GM12878 (cell line): ENCODE measurements around the gene CARS2. TPM values are rescaled to one million over a fixed set of nuclear protein-coding genes. Genes with fewer than 3 reads are reported as not detected.

Source experiments
- ATAC-seq: fragments of 200-7000 bp; cut with Tn5 transposase; 3 replicates; pipeline ENCODE4 v1.9.1; 2020; ENCODE audit warnings: mild to moderate bottlenecking, moderate library complexity
- BruUV-seq: library from RNA; stranded (reverse); fragments of 400-500 nt; replicated peaks from 2 replicates; lab custom pipeline; 2021; lab: Mats Ljungman, UMichigan
- CTCF ChIA-PET: fragments of 300-600 bp; sonication (Branson Sonifier 250); formaldehyde crosslinking; extraction: SDS; loops from one replicate; lab custom pipeline; 2021; ENCODE audit warnings: inconsistent platforms; lab: Yijun Ruan, JAX
- POLR2A ChIA-PET: fragments of 350-600 bp; formaldehyde crosslinking; extraction: SDS; loops from one replicate; lab custom pipeline; 2021; ENCODE audit warnings: inconsistent platforms; lab: Charles Lee
- RAD21 ChIA-PET: fragments of 300-600 bp; sonication (Branson Sonifier 250); formaldehyde crosslinking; loops from one replicate; lab custom pipeline; 2023; ENCODE audit warnings: antibody characterized with exemption; ENCODE audit not compliant: unreplicated experiment; lab: Charles Lee
- SMC1A ChIA-PET: fragments of 300-600 bp; sonication (Branson Sonifier 250); formaldehyde crosslinking; loops from one replicate; lab custom pipeline; 2023; ENCODE audit not compliant: unreplicated experiment, uncharacterized antibody; lab: Charles Lee
- DNase-seq: peaks from one replicate; pipeline ENCODE4 v3.0.0-alpha.2; 2011; ENCODE audit warnings: low read depth, low spot score
- FAIRE-seq: peaks from 3 replicates; lab custom pipeline; 2011; peaks lifted over from hg19 to GRCh38; lab: Jason Lieb, UNC
- H2AFZ ChIP-seq: 2 replicates; pipeline ENCODE4 v1.6.0; 2011; ENCODE audit warnings: low read depth, low read length, control low read depth; ENCODE audit not compliant: control insufficient read depth
- H3K27ac ChIP-seq: 2 replicates; pipeline ENCODE4 v1.5.1; 2011; ENCODE audit warnings: control low read depth; ENCODE audit not compliant: control insufficient read depth, insufficient read depth
- H3K27me3 ChIP-seq, 2 experiments: replicated peaks in 1 of 2; 2 replicates each; pipeline versions ENCODE4 v1.6.0 to v1.6.1; 2011; ENCODE audit warnings: low read length in 1 of 2; ENCODE audit not compliant: control insufficient read depth in 2 of 2, insufficient read depth in 2 of 2
- H3K36me3 ChIP-seq, 2 experiments: 2 replicates each; pipeline ENCODE4 v1.5.1; 2011; ENCODE audit warnings: low read length in 1 of 2; ENCODE audit not compliant: control insufficient read depth in 2 of 2, insufficient read depth in 2 of 2
- H3K4me1 ChIP-seq: 2 replicates; pipeline ENCODE4 v1.6.1; 2011; ENCODE audit warnings: mild to moderate bottlenecking, low read length, moderate library complexity, mixed read lengths; ENCODE audit not compliant: control insufficient read depth, insufficient read depth
- H3K4me2 ChIP-seq: 2 replicates; pipeline ENCODE4 v1.6.0; 2011; ENCODE audit warnings: control low read depth; ENCODE audit not compliant: control insufficient read depth, insufficient read depth
- H3K4me3 ChIP-seq: fragments of 200-600 bp; sonication (generic); 2 replicates; pipeline ENCODE4 v1.5.1; 2016
- H3K79me2 ChIP-seq: 2 replicates; pipeline ENCODE4 v1.6.0; 2011; ENCODE audit warnings: low read length; ENCODE audit not compliant: control insufficient read depth, insufficient read depth
- H3K9ac ChIP-seq: 2 replicates; pipeline ENCODE4 v1.8.0; 2011; ENCODE audit warnings: low read length, control low read depth, mixed read lengths; ENCODE audit not compliant: control insufficient read depth, insufficient read depth
- H3K9me3 ChIP-seq: replicated peaks from 3 replicates; pipeline ENCODE4 v1.5.1; 2011; ENCODE audit warnings: mild to moderate bottlenecking, low read length; ENCODE audit not compliant: control insufficient read depth, insufficient read depth
- H4K20me1 ChIP-seq: 2 replicates; pipeline ENCODE4 v1.6.0; 2011; ENCODE audit not compliant: control insufficient read depth, insufficient read depth
- BRCA1 ChIP-seq: IDR thresholded peaks from 2 replicates; pipeline ENCODE4 v1.6.1; 2011; ENCODE audit warnings: low read depth, low read length, improper control_type of control experiment
- EP300 ChIP-seq, 2 experiments: fragments of 150-350 bp in 1 of 2; IDR thresholded peaks; 2 replicates each; pipeline ENCODE4 v1.6.1; 2011 to 2012; ENCODE audit warnings: low read depth in 2 of 2, low read length in 2 of 2, borderline replicate concordance in 1 of 2, improper control_type of control experiment in 1 of 2, inconsistent platforms in 1 of 2; ENCODE audit not compliant: control insufficient read depth in 1 of 2
- LARP7 ChIP-seq: fragments of 450-650 bp; IDR thresholded peaks from 2 replicates; pipeline ENCODE4 v1.6.1; 2017; ENCODE audit warnings: mild to moderate bottlenecking
- NR2F1 ChIP-seq: fragments of 450-650 bp; conservative IDR thresholded peaks from 2 replicates; pipeline ENCODE4 v1.6.1; 2017; ENCODE audit warnings: mild to moderate bottlenecking
- RELB ChIP-seq: fragments of 450-650 bp; IDR thresholded peaks from 2 replicates; pipeline ENCODE4 v1.6.1; 2017; ENCODE audit warnings: low read depth, mild to moderate bottlenecking, moderate library complexity
- REST ChIP-seq: IDR thresholded peaks from 2 replicates; pipeline ENCODE4 v1.6.1; 2012; ENCODE audit warnings: mild to moderate bottlenecking, low read depth, low read length
- SMC3 ChIP-seq: IDR thresholded peaks from 2 replicates; pipeline ENCODE4 v1.6.1; 2011; ENCODE audit warnings: low read length, improper control_type of control experiment, borderline replicate concordance
- USF1 ChIP-seq: IDR thresholded peaks from 2 replicates; pipeline ENCODE4 v1.6.1; 2011; ENCODE audit warnings: borderline replicate concordance, low read depth, mild to moderate bottlenecking, moderate library complexity, mixed read lengths, low read length; ENCODE audit not compliant: insufficient read depth; ENCODE audit errors: extremely low read length
- ZNF384 ChIP-seq: IDR thresholded peaks from 2 replicates; pipeline ENCODE4 v1.6.1; 2012; ENCODE audit warnings: low read depth, mild to moderate bottlenecking, low read length, improper control_type of control experiment, borderline replicate concordance
- WGBS: methylation state at CpG from one replicate; pipeline ENCODE4 v1.1.6; 2016; ENCODE audit warnings: low lambda C conversion rate; ENCODE audit not compliant: insufficient replicate concordance, insufficient coverage; ENCODE audit errors: missing lambda C conversion rate; 5-methylcytosine and 5-hydroxymethylcytosine counted together
- in situ Hi-C: fragments of 300-500 bp; cut with MboI; formaldehyde crosslinking; loops from 9 replicates; pipeline ENCODE4 v1.14.3; 2018; ENCODE audit warnings: mixed read lengths
- intact Hi-C: fragments of 100-400 bp; cut with micrococcal nuclease; formaldehyde crosslinking; loops from one replicate; pipeline ENCODE4 v1.14.2; 2022; ENCODE audit not compliant: unreplicated experiment
- polyA plus RNA-seq, 11 experiments: library from polyadenylated mRNA; depleted of rRNA in 4 of 11; unstranded in 6 of 11; stranded (reverse) in 5 of 11; fragments of >200 nt; fragmentation: Nextera tagmentation in 4 of 11; fragmentation: Illumina TruSeq in 1 of 11; extraction: Ambion mirVana in 4 of 11; extraction: Trizol in 1 of 11; gene quantifications; 1 replicate in 1 of 11; 2 replicates in 10 of 11; pipeline versions ENCODE4 v1.2.1 to v1.2.3, GENCODE V29; 2011 to 2016; ENCODE audit warnings: inconsistent platforms in 2 of 11, missing spikeins in 2 of 11, low read depth in 1 of 11
- total RNA-seq, 4 experiments: library from RNA; depleted of rRNA in 3 of 4; stranded (reverse); fragments of >200 nt in 3 of 4; fragmentation: Illumina TruSeq in 1 of 4; extraction: Trizol in 1 of 4; gene quantifications; 2 replicates each; pipeline versions ENCODE4 v1.2.1 to v1.2.3, GENCODE V29; 2013 to 2021

Gene CARS2
- total and polyA plus RNA-seq, 10 of the 15 experiments (the other 5 are each of a cell fraction or from before 2014, with no cell fraction given), result 4.2 to 101 (median 61.5) TPM

GRCh38 chr13:110628477-110628793 is 77.5 kb downstream of the CARS2 start (continued):
- TF ChIP-seq USF1, result no peak
- TF ChIP-seq LARP7, result no peak

- no peak for TF ChIP-seq ZNF384
- no peak for TF ChIP-seq NR2F1
- peaks cover 13% of the 10 kb centered on the region for H3K79me2 ChIP-seq
- peaks cover 6% of the 10 kb centered on the region; the same call in 1 of the 2 replicates for H4K20me1 ChIP-seq
- no TSS peak for BruUV-seq
- peaks cover 13 to 21% of the 10 kb centered on the region in 2 experiments for H3K36me3 ChIP-seq
- H2AFZ ChIP-seq, result no peak overlapping the region
- no peak overlapping the region for H3K27ac ChIP-seq
- no peak overlapping the region for H3K4me3 ChIP-seq
- FAIRE-seq, result no peak
- ChIA-PET CTCF (no interaction called here), POLR2A (no interaction called here), SMC1A (no interaction called here), RAD21 (no interaction called here)
- no peaks in the 10 kb centered on the region for H3K27me3 ChIP-seq
- DNase-seq, result no peak
- WGBS, result 98% methylated on average over 12 of the region's 12 CpGs
- H3K9ac ChIP-seq, result no peak overlapping the region
- intact Hi-C loops (no loop called here), in situ Hi-C loops (no loop called here)
- ATAC-seq, result no peak
- no peak overlapping the region for H3K4me2 ChIP-seq
- H3K9me3 ChIP-seq, result no peaks in the 10 kb centered on the region
- H3K4me1 ChIP-seq, result no peaks in the 10 kb centered on the region
These were observed 78.0 kb downstream of the CARS2 start for GRCh38 chr13:110627761-110628476.

- RAD21 ChIA-PET, result no interaction called here
- no peak overlapping the region for H2AFZ ChIP-seq
- 98% methylated on average over 8 of the region's 8 CpGs for WGBS
- H3K36me3 ChIP-seq, result peaks cover 16 to 21% of the 10 kb centered on the region in 2 experiments
- CTCF ChIA-PET, result no interaction called here
- peaks cover 19% of the 10 kb centered on the region for H3K79me2 ChIP-seq
- SMC1A ChIA-PET, result no interaction called here
- no peak overlapping the region for H3K9ac ChIP-seq
- POLR2A ChIA-PET, result no interaction called here
- no peaks in the 10 kb centered on the region for H3K27me3 ChIP-seq
- no peaks in the 10 kb centered on the region for H3K9me3 ChIP-seq
- DNase-seq (no peak), FAIRE-seq (no peak), ATAC-seq (no peak)
- no peak overlapping the region for H3K4me3 ChIP-seq
- H4K20me1 ChIP-seq, result peaks cover 6% of the 10 kb centered on the region; the same call in 1 of the 2 replicates
- in situ Hi-C loops, result no loop called here
- intact Hi-C loops, result no loop called here
- BruUV-seq, result no TSS peak
- H3K4me1 ChIP-seq, result no peaks in the 10 kb centered on the region
- H3K27ac ChIP-seq, result no peak overlapping the region
- H3K4me2 ChIP-seq, result no peak overlapping the region
- no peak for TF ChIP-seq SMC3
- no peak for TF ChIP-seq BRCA1
- no peak for TF ChIP-seq RELB
- TF ChIP-seq REST, result no peak
- TF ChIP-seq EP300 (IDR thresholded peaks at IDR 0.05; ENCODE audit: borderline replicate concordance in 1 of 2, control insufficient read depth in 1 of 2, low read depth in 2 of 2, low read length in 2 of 2), result no peak
These were observed 78.6 kb downstream of the CARS2 start for GRCh38 chr13:110627351-110627750.
